K562 (cell line): Measurements from ENCODE around the gene LACTBL1. TPM values are rescaled to one million over a fixed set of nuclear protein-coding genes. Genes with fewer than 3 reads are reported as not detected.

Experiments
- ATF6 ChIP-seq: sonication (generic); formaldehyde crosslinking; IDR thresholded peaks from 2 replicates; pipeline ENCODE4 v1.4.0; 2020; ENCODE audit warnings: mild to moderate bottlenecking, missing genetic modification reagents
- ELF2 ChIP-seq: fragments of 250-450 bp; sonication (Bioruptor Pico); IDR thresholded peaks from 2 replicates; pipeline ENCODE4 v1.5.0; 2021; ENCODE audit warnings: mild to moderate bottlenecking
- ESRRA ChIP-seq: fragments of 450-650 bp; IDR thresholded peaks from 2 replicates; pipeline ENCODE4 v1.6.1; 2014; ENCODE audit warnings: low read depth, mild to moderate bottlenecking, moderate library complexity, borderline replicate concordance
- FOXJ2 ChIP-seq: fragments of 200-800 bp; sonication (Bioruptor generic); IDR thresholded peaks from 2 replicates; pipeline ENCODE4 v1.6.1; 2016; ENCODE audit warnings: missing genetic modification characterization, missing compliant biosample characterization
- HDAC2 ChIP-seq: fragments of 450-650 bp; IDR thresholded peaks from 2 replicates; pipeline ENCODE4 v1.6.1; 2016; ENCODE audit warnings: mild to moderate bottlenecking
- HMG20A ChIP-seq: fragments of 450-650 bp; formaldehyde crosslinking; conservative IDR thresholded peaks from 2 replicates; pipeline ENCODE4 v1.4.0; 2020; ENCODE audit warnings: mild to moderate bottlenecking, mixed read lengths
- HNRNPUL1 ChIP-seq: fragments of 200-400 bp; formaldehyde crosslinking; IDR thresholded peaks from 2 replicates; pipeline ENCODE4 v1.6.1; 2017; ENCODE audit warnings: low read length
- JUND ChIP-seq, 2 experiments: IDR thresholded peaks; 2 replicates in 1 of 2; 3 replicates in 1 of 2; pipeline ENCODE4 v1.6.1; 2011; ENCODE audit warnings: borderline replicate concordance in 2 of 2, low read depth in 2 of 2, low read length in 2 of 2, improper control_type of control experiment in 1 of 2, missing biosample characterization in 1 of 2, missing genetic modification characterization in 1 of 2, missing genetic modification reagents in 1 of 2
- MAX ChIP-seq: sonication (generic); formaldehyde crosslinking; IDR thresholded peaks from 2 replicates; pipeline ENCODE4 v1.9.0; 2022; ENCODE audit warnings: mild to moderate bottlenecking, missing genetic modification reagents
- MECOM ChIP-seq: fragments of 250-450 bp; sonication (Bioruptor Pico); IDR thresholded peaks from 2 replicates; pipeline ENCODE4 v1.8.0; 2022; ENCODE audit warnings: inconsistent platforms
- MNT ChIP-seq, 2 experiments: fragments of 450-650 bp; conservative IDR thresholded peaks; 2 replicates each; pipeline ENCODE4 v1.6.1; 2017; ENCODE audit warnings: mild to moderate bottlenecking in 2 of 2, moderate library complexity in 2 of 2
- PBX2 ChIP-seq, 2 experiments: IDR thresholded peaks in 1 of 2; conservative IDR thresholded peaks in 1 of 2; 2 replicates each; pipeline ENCODE4 v1.6.1; 2016; ENCODE audit warnings: low read depth in 2 of 2, mild to moderate bottlenecking in 1 of 2, missing compliant biosample characterization in 1 of 2, missing genetic modification characterization in 1 of 2, moderate library complexity in 1 of 2
- SIN3A ChIP-seq, 2 experiments: fragments of 150-350 bp in 1 of 2; IDR thresholded peaks; 2 replicates each; pipeline ENCODE4 v1.6.1; 2011 to 2016; ENCODE audit warnings: borderline replicate concordance in 2 of 2, low read depth in 2 of 2, low read length in 2 of 2, mild to moderate bottlenecking in 2 of 2, moderate library complexity in 2 of 2; ENCODE audit not compliant: control insufficient read depth in 1 of 2
- SMAD3 ChIP-seq: fragments of 450-650 bp; formaldehyde crosslinking; conservative IDR thresholded peaks from 2 replicates; pipeline ENCODE4 v1.4.0; 2020; ENCODE audit warnings: mild to moderate bottlenecking
- TAF9B ChIP-seq: fragments of 450-650 bp; IDR thresholded peaks from 2 replicates; pipeline ENCODE4 v1.6.1; 2018; ENCODE audit warnings: mild to moderate bottlenecking; ENCODE audit not compliant: partially characterized antibody
- TCF7L2 ChIP-seq: fragments of 150-350 bp; IDR thresholded peaks from 2 replicates; pipeline ENCODE4 v1.6.1; 2016; ENCODE audit warnings: low read depth, mild to moderate bottlenecking, low read length, moderate library complexity
- U2AF2 ChIP-seq: fragments of 200-400 bp; formaldehyde crosslinking; optimal IDR thresholded peaks from 2 replicates; pipeline ENCODE3; 2017; ENCODE audit warnings: low read depth, mild to moderate bottlenecking, low read length
- USF1 ChIP-seq: sonication (generic); formaldehyde crosslinking; IDR thresholded peaks from 2 replicates; pipeline ENCODE4 v1.9.0; 2022; ENCODE audit warnings: mild to moderate bottlenecking, missing genetic modification reagents
- ZC3H4 ChIP-seq: sonication (generic); formaldehyde crosslinking; IDR thresholded peaks from 2 replicates; pipeline ENCODE4 v1.9.0; 2021; ENCODE audit warnings: missing genetic modification reagents, borderline replicate concordance
- ZNF146 ChIP-seq: IDR thresholded peaks from one replicate; pipeline ENCODE4 v1.6.1; 2018; ENCODE audit warnings: missing compliant biosample characterization; ENCODE audit not compliant: unreplicated experiment
- polyA plus RNA-seq, 8 experiments: library from polyadenylated mRNA; depleted of rRNA in 4 of 8; stranded (reverse) in 5 of 8; unstranded in 3 of 8; fragments of >200 nt; fragmentation: Nextera tagmentation in 2 of 8; fragmentation: Illumina TruSeq in 1 of 8; extraction: Ambion mirVana in 2 of 8; extraction: Trizol in 1 of 8; gene quantifications; 2 replicates each; pipeline versions ENCODE4 v1.2.1 to v1.2.3, GENCODE V29; 2011 to 2014; ENCODE audit warnings: inconsistent platforms in 1 of 8, missing spikeins in 1 of 8
- total RNA-seq, 7 experiments: library from RNA; depleted of rRNA in 6 of 7; stranded (reverse); fragments of >200 nt in 6 of 7; fragmentation: Illumina TruSeq in 2 of 7; extraction: Trizol in 2 of 7; gene quantifications; 2 replicates each; pipeline versions ENCODE4 v1.2.1 to v1.2.3, GENCODE V29; 2011 to 2021; ENCODE audit warnings: low replicate concordance in 1 of 7

The LACTBL1 gene
- total and polyA plus RNA-seq, 9 of the 15 experiments (the other 6 are each of a cell fraction or from before 2014, with no cell fraction given) = not detected

GRCh38 chr1:23004112-23004511, 31.4 kb upstream of the LACTBL1 start (continued):
- TF ChIP-seq MAX (CRISPR knock-in tag) (no peak), HMG20A (CRISPR knock-in tag) (no peak), ATF6 (no peak), ZNF146 (CRISPR knock-in tag) (no peak), FOXJ2 (tag) (no peak), U2AF2 (no peak), SIN3A (IDR thresholded peaks at IDR 0.05; ENCODE audit: borderline replicate concordance in 2 of 2, control insufficient read depth in 1 of 2, low read depth in 2 of 2, low read length in 2 of 2) (no peak), MECOM (CRISPR knock-in tag) (0 out of 2 replicates have a peak, but pooled peaks have one; percentile 11), HDAC2 (no peak), TCF7L2 (no peak), ELF2 (no peak), SMAD3 (no peak), TAF9B (no peak), PBX2 (CRISPR knock-in tag; IDR thresholded peaks at IDR 0.05; ENCODE audit: low read depth) (no peak), PBX2 (tag; conservative IDR thresholded peaks at IDR 0.05; ENCODE audit: low read depth) (peak; percentile 50; the same call in 1 of the 2 replicates), USF1 (no peak), ZC3H4 (no peak), HNRNPUL1 (no peak), ESRRA (no peak), JUND (IDR thresholded peaks at IDR 0.05; ENCODE audit: borderline replicate concordance, low read depth, low read length) (no peak), JUND (tag; IDR thresholded peaks at IDR 0.05; ENCODE audit: borderline replicate concordance, low read depth, low read length) (no peak), MNT (conservative IDR thresholded peaks at IDR 0.05) (no peak)
